ENCODE measurements around the gene CTXND1.

- TF ChIP-seq EZH2 (optimal IDR thresholded peaks at IDR 0.05; ENCODE audit: low read depth, low read length), result no peak
- TF ChIP-seq, protein P1, sequence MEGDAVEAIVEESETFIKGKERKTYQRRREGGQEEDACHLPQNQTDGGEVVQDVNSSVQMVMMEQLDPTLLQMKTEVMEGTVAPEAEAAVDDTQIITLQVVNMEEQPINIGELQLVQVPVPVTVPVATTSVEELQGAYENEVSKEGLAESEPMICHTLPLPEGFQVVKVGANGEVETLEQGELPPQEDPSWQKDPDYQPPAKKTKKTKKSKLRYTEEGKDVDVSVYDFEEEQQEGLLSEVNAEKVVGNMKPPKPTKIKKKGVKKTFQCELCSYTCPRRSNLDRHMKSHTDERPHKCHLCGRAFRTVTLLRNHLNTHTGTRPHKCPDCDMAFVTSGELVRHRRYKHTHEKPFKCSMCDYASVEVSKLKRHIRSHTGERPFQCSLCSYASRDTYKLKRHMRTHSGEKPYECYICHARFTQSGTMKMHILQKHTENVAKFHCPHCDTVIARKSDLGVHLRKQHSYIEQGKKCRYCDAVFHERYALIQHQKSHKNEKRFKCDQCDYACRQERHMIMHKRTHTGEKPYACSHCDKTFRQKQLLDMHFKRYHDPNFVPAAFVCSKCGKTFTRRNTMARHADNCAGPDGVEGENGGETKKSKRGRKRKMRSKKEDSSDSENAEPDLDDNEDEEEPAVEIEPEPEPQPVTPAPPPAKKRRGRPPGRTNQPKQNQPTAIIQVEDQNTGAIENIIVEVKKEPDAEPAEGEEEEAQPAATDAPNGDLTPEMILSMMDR (IDR thresholded peaks at IDR 0.05; ENCODE audit: low read length), result no peak
These were observed 81.4 kb downstream of the CTXND1 start for GRCh38 chr15:80170596-80170995.
